GM12872 (cell line): ENCODE measurements around the gene STYX.

Experiments used
- CTCF ChIP-seq: IDR thresholded peaks from 3 replicates; pipeline ENCODE4 v1.5.1; 2011; ENCODE audit warnings: low read depth, mild to moderate bottlenecking, low read length, moderate library complexity; ENCODE audit not compliant: insufficient read depth

STYX gene

GRCh38 chr14:52821805-52822250, 91.9 kb downstream of the STYX start:
- TF ChIP-seq CTCF: no peak

GRCh38 chr14:52824462-52824861, 94.5 kb downstream of the STYX start:
- no peak for TF ChIP-seq CTCF
